Ovary (tissue), 3 donors: Measurements from ENCODE around the gene VASH2.

Experiments
- POLR2A ChIP-seq: fragments of 450-650 bp; IDR thresholded peaks from one replicate; pipeline ENCODE4 v1.6.1; 2017; ENCODE audit warnings: antibody characterized with exemption, mild to moderate bottlenecking, moderate library complexity
- TF ChIP-seq, protein P1 (sequence below), 3 donors: fragments of 450-650 bp in 2 of 3; fragments of 200-600 bp in 1 of 3; IDR thresholded peaks; one replicate each; pipeline versions ENCODE4 v1.5.1 to v1.8.0; 2016 to 2022; ENCODE audit warnings: antibody characterized with exemption in 3 of 3, mild to moderate bottlenecking in 1 of 3
- donor health status: DM: no; HTN: no; CAD: no.

DNA sequence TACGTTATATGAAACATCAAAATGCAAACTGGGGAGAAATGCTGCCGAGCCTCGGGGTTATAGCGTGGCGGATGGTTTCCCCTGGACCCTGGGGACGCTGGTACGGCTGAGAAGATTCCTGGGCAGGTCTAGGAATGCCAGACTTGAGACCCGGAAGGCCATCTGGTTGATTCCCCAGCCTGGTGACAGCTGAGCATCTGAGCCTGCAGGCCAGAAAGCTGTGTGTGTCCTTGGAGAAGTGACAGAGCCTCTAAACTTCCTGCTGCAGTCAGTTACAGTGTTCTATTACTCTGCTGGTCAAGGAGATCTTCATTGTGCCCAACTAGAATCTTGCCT is 2.3 kb downstream of the VASH2 start:
- no peak for TF ChIP-seq POLR2A
- TF ChIP-seq, protein P1, sequence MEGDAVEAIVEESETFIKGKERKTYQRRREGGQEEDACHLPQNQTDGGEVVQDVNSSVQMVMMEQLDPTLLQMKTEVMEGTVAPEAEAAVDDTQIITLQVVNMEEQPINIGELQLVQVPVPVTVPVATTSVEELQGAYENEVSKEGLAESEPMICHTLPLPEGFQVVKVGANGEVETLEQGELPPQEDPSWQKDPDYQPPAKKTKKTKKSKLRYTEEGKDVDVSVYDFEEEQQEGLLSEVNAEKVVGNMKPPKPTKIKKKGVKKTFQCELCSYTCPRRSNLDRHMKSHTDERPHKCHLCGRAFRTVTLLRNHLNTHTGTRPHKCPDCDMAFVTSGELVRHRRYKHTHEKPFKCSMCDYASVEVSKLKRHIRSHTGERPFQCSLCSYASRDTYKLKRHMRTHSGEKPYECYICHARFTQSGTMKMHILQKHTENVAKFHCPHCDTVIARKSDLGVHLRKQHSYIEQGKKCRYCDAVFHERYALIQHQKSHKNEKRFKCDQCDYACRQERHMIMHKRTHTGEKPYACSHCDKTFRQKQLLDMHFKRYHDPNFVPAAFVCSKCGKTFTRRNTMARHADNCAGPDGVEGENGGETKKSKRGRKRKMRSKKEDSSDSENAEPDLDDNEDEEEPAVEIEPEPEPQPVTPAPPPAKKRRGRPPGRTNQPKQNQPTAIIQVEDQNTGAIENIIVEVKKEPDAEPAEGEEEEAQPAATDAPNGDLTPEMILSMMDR (IDR thresholded peaks at IDR 0.05) = no peak
